K562 (cell line): ENCODE data around the gene CST6. TPM values are rescaled to one million over a fixed set of nuclear protein-coding genes. Genes with fewer than 3 reads are reported as not detected.

Experiments
- BMI1 ChIP-seq: fragments of 150-350 bp; IDR thresholded peaks from 2 replicates; pipeline ENCODE4 v1.6.1; 2014; ENCODE audit warnings: low read length
- CHD2 ChIP-seq: IDR thresholded peaks from 2 replicates; pipeline ENCODE4 v1.6.1; 2011; ENCODE audit warnings: low read depth, low read length
- E2F5 ChIP-seq: sonication (generic); formaldehyde crosslinking; IDR thresholded peaks from 2 replicates; pipeline ENCODE4 v1.8.0; 2022; ENCODE audit warnings: mild to moderate bottlenecking, missing genetic modification reagents
- IFI16 ChIP-seq: fragments of 250-450 bp; sonication (Bioruptor Pico); IDR thresholded peaks from 2 replicates; pipeline ENCODE4 v2.1.2; 2022; ENCODE audit warnings: mild to moderate bottlenecking, inconsistent platforms
- KDM1A ChIP-seq, 2 experiments: fragments of 450-650 bp; IDR thresholded peaks; 2 replicates each; pipeline ENCODE4 v1.6.1; 2016; ENCODE audit warnings: mild to moderate bottlenecking in 2 of 2
- MEF2D ChIP-seq: conservative IDR thresholded peaks from 2 replicates; pipeline ENCODE4 v1.6.1; 2016; ENCODE audit warnings: low read depth, missing genetic modification characterization, missing compliant biosample characterization
- NR2C1 ChIP-seq, 2 experiments: fragments of 450-650 bp; IDR thresholded peaks; 2 replicates each; pipeline ENCODE4 v1.6.1; 2017; ENCODE audit warnings: mild to moderate bottlenecking in 2 of 2, antibody characterized with exemption in 1 of 2, inconsistent platforms in 1 of 2, missing compliant biosample characterization in 1 of 2, missing genetic modification characterization in 1 of 2
- PATZ1 ChIP-seq: fragments of 250-450 bp; sonication (Bioruptor Pico); IDR thresholded peaks from 2 replicates; pipeline ENCODE4 v1.5.0; 2020; ENCODE audit warnings: mild to moderate bottlenecking, borderline replicate concordance
- POLR2H ChIP-seq: IDR thresholded peaks from 2 replicates; pipeline ENCODE4 v1.6.1; 2016; ENCODE audit warnings: missing genetic modification characterization, low read depth, mild to moderate bottlenecking, control low read depth, missing compliant biosample characterization, moderate library complexity
- PRDM10 ChIP-seq: fragments of 450-650 bp; IDR thresholded peaks from 2 replicates; pipeline ENCODE4 v1.6.1; 2018; ENCODE audit not compliant: partially characterized antibody
- PTBP1 ChIP-seq: fragments of 200-400 bp; formaldehyde crosslinking; IDR thresholded peaks from 2 replicates; pipeline ENCODE4 v1.6.1; 2017; ENCODE audit warnings: low read depth, low read length
- SMARCA5 ChIP-seq: fragments of 450-650 bp; IDR thresholded peaks from 2 replicates; pipeline ENCODE4 v1.6.1; 2016
- TAF1 ChIP-seq: IDR thresholded peaks from 2 replicates; pipeline ENCODE4 v1.6.1; 2011; ENCODE audit warnings: mild to moderate bottlenecking, low read length, moderate library complexity; ENCODE audit not compliant: insufficient read depth, control insufficient read depth, severe bottlenecking; ENCODE audit errors: extremely low read depth
- ZBTB26 ChIP-seq: fragments of 450-650 bp; formaldehyde crosslinking; IDR thresholded peaks from 2 replicates; pipeline ENCODE4 v1.4.0; 2022; ENCODE audit warnings: missing genetic modification characterization
- ZBTB7A ChIP-seq: IDR thresholded peaks from 2 replicates; pipeline ENCODE4 v1.6.1; 2011; ENCODE audit warnings: low read depth, mild to moderate bottlenecking, low read length, moderate library complexity, borderline replicate concordance; ENCODE audit not compliant: control insufficient read depth
- ZNF57 ChIP-seq: fragments of 450-650 bp; formaldehyde crosslinking; IDR thresholded peaks from 2 replicates; pipeline ENCODE4 v1.4.0; 2020; ENCODE audit warnings: mild to moderate bottlenecking, moderate library complexity
- polyA plus RNA-seq, 8 experiments: library from polyadenylated mRNA; depleted of rRNA in 4 of 8; stranded (reverse) in 5 of 8; unstranded in 3 of 8; fragments of >200 nt; fragmentation: Nextera tagmentation in 2 of 8; fragmentation: Illumina TruSeq in 1 of 8; extraction: Ambion mirVana in 2 of 8; extraction: Trizol in 1 of 8; gene quantifications; 2 replicates each; pipeline versions ENCODE4 v1.2.1 to v1.2.3, GENCODE V29; 2011 to 2014; ENCODE audit warnings: inconsistent platforms in 1 of 8, missing spikeins in 1 of 8
- total RNA-seq, 7 experiments: library from RNA; depleted of rRNA in 6 of 7; stranded (reverse); fragments of >200 nt in 6 of 7; fragmentation: Illumina TruSeq in 2 of 7; extraction: Trizol in 2 of 7; gene quantifications; 2 replicates each; pipeline versions ENCODE4 v1.2.1 to v1.2.3, GENCODE V29; 2011 to 2021; ENCODE audit warnings: low replicate concordance in 1 of 7
- TF ChIP-seq, protein P1 (sequence below), 2 experiments: fragments of 200-800 bp in 1 of 2; sonication (Bioruptor generic) in 1 of 2; sonication (generic) in 1 of 2; formaldehyde crosslinking in 1 of 2; IDR thresholded peaks in 1 of 2; conservative IDR thresholded peaks in 1 of 2; 2 replicates each; pipeline versions ENCODE4 v1.5.0 to v1.6.1; 2016 to 2020; ENCODE audit warnings: missing compliant biosample characterization in 1 of 2, missing genetic modification characterization in 1 of 2, missing genetic modification reagents in 1 of 2
- TF ChIP-seq, protein P2 (sequence below), 2 experiments: fragments of 250-450 bp in 1 of 2; fragments of 450-650 bp in 1 of 2; sonication (Bioruptor Pico) in 1 of 2; IDR thresholded peaks; 2 replicates each; pipeline versions ENCODE4 v1.6.1 to v1.8.0; 2016 to 2021; ENCODE audit warnings: mild to moderate bottlenecking in 2 of 2, moderate library complexity in 2 of 2, missing compliant biosample characterization in 1 of 2, missing genetic modification characterization in 1 of 2

The CST6 gene
- total and polyA plus RNA-seq, 9 of the 15 experiments (the other 6 are each of a cell fraction or from before 2014, with no cell fraction given) = not detected

- TF ChIP-seq, protein P1, sequence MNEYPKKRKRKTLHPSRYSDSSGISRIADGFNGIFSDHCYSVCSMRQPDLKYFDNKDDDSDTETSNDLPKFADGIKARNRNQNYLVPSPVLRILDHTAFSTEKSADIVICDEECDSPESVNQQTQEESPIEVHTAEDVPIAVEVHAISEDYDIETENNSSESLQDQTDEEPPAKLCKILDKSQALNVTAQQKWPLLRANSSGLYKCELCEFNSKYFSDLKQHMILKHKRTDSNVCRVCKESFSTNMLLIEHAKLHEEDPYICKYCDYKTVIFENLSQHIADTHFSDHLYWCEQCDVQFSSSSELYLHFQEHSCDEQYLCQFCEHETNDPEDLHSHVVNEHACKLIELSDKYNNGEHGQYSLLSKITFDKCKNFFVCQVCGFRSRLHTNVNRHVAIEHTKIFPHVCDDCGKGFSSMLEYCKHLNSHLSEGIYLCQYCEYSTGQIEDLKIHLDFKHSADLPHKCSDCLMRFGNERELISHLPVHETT (CRISPR knock-in tag; conservative IDR thresholded peaks at IDR 0.05 in 1 of 2, IDR thresholded peaks at IDR 0.05 in 1 of 2) = no peak
- TF ChIP-seq E2F5 (CRISPR knock-in tag) (no peak), TAF1 (no peak), CHD2 (no peak), ZBTB7A (no peak), PATZ1 (CRISPR knock-in tag) (no peak), ZBTB26 (no peak), NR2C1 (IDR thresholded peaks at IDR 0.05) (peak; percentile 23; the same call in 1 of the 2 replicates), NR2C1 (tag; IDR thresholded peaks at IDR 0.05) (no peak), PTBP1 (0 out of 2 replicates have a peak, but pooled peaks have one; percentile 47), PRDM10 (no peak), ZNF57 (CRISPR knock-in tag) (no peak), BMI1 (no peak), SMARCA5 (peak; percentile 82), POLR2H (no peak), KDM1A (IDR thresholded peaks at IDR 0.05) (peak; percentile 78 to 86), MEF2D (tag) (no peak), IFI16 (CRISPR knock-in tag) (no peak)
- TF ChIP-seq, protein P2, sequence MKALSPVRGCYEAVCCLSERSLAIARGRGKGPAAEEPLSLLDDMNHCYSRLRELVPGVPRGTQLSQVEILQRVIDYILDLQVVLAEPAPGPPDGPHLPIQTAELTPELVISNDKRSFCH (CRISPR knock-in tag; IDR thresholded peaks at IDR 0.05) = no peak
- TF ChIP-seq, protein P2 (tag; IDR thresholded peaks at IDR 0.05) = no peak
Measured at GRCh38 chr11:66008095-66008467, 3.7 kb upstream of the CST6 start (continued).
